ENCODE results near the gene ALDH5A1. TPM values are rescaled to one million over a fixed set of nuclear protein-coding genes. Genes with fewer than 3 reads are reported as not detected.

The ALDH5A1 gene
- total and polyA plus RNA-seq, 2 donors (not counting 1 experiment from before 2014, with no cell fraction given) = 5.7 to 26.3 TPM

GRCh38 chr6:24539416-24539815 lies 44.6 kb downstream of the ALDH5A1 start:
- no peak for DNase-seq
- Mint-ChIP-seq H3K27me3 (no peaks in the 10 kb centered on the region), H3K4me3 (no peak overlapping the region), H3K4me1 (no peaks in the 10 kb centered on the region), H3K9me3 (ENCODE audit: insufficient read depth) (no peaks in the 10 kb centered on the region), H3K27ac (no peak overlapping the region)
- intact Hi-C loops (cut with micrococcal nuclease) = no loop called here
- no peak overlapping the region for H3K4me2 ChIP-seq (replicated peaks; ENCODE audit: low read depth, low read length, poor library complexity, severe bottlenecking)
- no peak overlapping the region for H3K9ac ChIP-seq (ENCODE audit: low read length)
- no peak overlapping the region for H2AFZ ChIP-seq (ENCODE audit: insufficient read depth, low read depth, low read length, poor library complexity, severe bottlenecking)
- TF ChIP-seq EZH2 (IDR thresholded peaks at IDR 0.05; ENCODE audit: borderline replicate concordance, insufficient read depth, low read depth, low read length, poor library complexity, severe bottlenecking) = no peak
- TF ChIP-seq CTCF (IDR thresholded peaks at IDR 0.05) = no peak
- H3K36me3 ChIP-seq (replicated peaks in 1 of 2; ENCODE audit: control extremely low read depth in 1 of 2, control insufficient read depth in 1 of 2, extremely low read depth in 1 of 2, insufficient read depth in 2 of 2, low read length in 1 of 2) = peaks cover 0 to 25% of the 10 kb centered on the region in 2 experiments
- 98% methylated on average over 5 of the region's 8 CpGs for WGBS (ENCODE audit: insufficient coverage)
- H3K4me1 ChIP-seq (ENCODE audit: control insufficient read depth in 2 of 2, insufficient read depth in 2 of 2, low read length in 2 of 2) = no peaks in the 10 kb centered on the region
- no peak overlapping the region for H3K27ac ChIP-seq (ENCODE audit: low read length in 2 of 2)
- no peak for ATAC-seq (ENCODE audit: low read depth)
- no peaks in the 10 kb centered on the region for H3K27me3 ChIP-seq (replicated peaks in 1 of 4; ENCODE audit: control extremely low read depth in 1 of 4, control insufficient read depth in 3 of 4, insufficient read depth in 4 of 4, low read length in 3 of 4)
- no peaks in the 10 kb centered on the region for H4K20me1 ChIP-seq (ENCODE audit: control insufficient read depth, insufficient read depth, low read length, poor library complexity, severe bottlenecking)
- H3K4me3 ChIP-seq (ENCODE audit: control extremely low read depth in 1 of 5, extremely low read depth in 1 of 5, insufficient read depth in 1 of 5, low read depth in 2 of 5, low read length in 4 of 5) = no peak overlapping the region
- no peaks in the 10 kb centered on the region for H3K79me2 ChIP-seq (ENCODE audit: control insufficient read depth, insufficient read depth, low read length)
- ChIA-PET CTCF (no interaction called here), POLR2A (no interaction called here)
- no peaks in the 10 kb centered on the region for H3K9me3 ChIP-seq (ENCODE audit: control extremely low read depth in 1 of 3, control insufficient read depth in 2 of 3, insufficient read depth in 1 of 3, low read length in 2 of 3)

- Histone ChIP-seq H2AFZ (ENCODE audit: insufficient read depth, low read depth, low read length, poor library complexity, severe bottlenecking) (no peak overlapping the region), H3K27me3 (replicated peaks in 1 of 4; ENCODE audit: control extremely low read depth in 1 of 4, control insufficient read depth in 3 of 4, insufficient read depth in 4 of 4, low read length in 3 of 4) (no peaks in the 10 kb centered on the region), H3K4me3 (ENCODE audit: control extremely low read depth in 1 of 5, extremely low read depth in 1 of 5, insufficient read depth in 1 of 5, low read depth in 2 of 5, low read length in 4 of 5) (no peak overlapping the region), H4K20me1 (ENCODE audit: control insufficient read depth, insufficient read depth, low read length, poor library complexity, severe bottlenecking) (no peaks in the 10 kb centered on the region), H3K4me2 (replicated peaks; ENCODE audit: low read depth, low read length, poor library complexity, severe bottlenecking) (no peak overlapping the region), H3K9me3 (ENCODE audit: control extremely low read depth in 1 of 3, control insufficient read depth in 2 of 3, insufficient read depth in 1 of 3, low read length in 2 of 3) (no peaks in the 10 kb centered on the region), H3K4me1 (ENCODE audit: control insufficient read depth in 2 of 2, insufficient read depth in 2 of 2, low read length in 2 of 2) (no peaks in the 10 kb centered on the region), H3K79me2 (ENCODE audit: control insufficient read depth, insufficient read depth, low read length) (no peaks in the 10 kb centered on the region), H3K27ac (ENCODE audit: low read length in 2 of 2) (no peak overlapping the region), H3K36me3 (replicated peaks in 1 of 2; ENCODE audit: control extremely low read depth in 1 of 2, control insufficient read depth in 1 of 2, extremely low read depth in 1 of 2, insufficient read depth in 2 of 2, low read length in 1 of 2) (peaks cover 0 to 17% of the 10 kb centered on the region in 2 experiments), H3K9ac (ENCODE audit: low read length) (no peak overlapping the region)
- Mint-ChIP-seq H3K9me3 (ENCODE audit: insufficient read depth) (no peaks in the 10 kb centered on the region), H3K4me1 (no peaks in the 10 kb centered on the region), H3K27me3 (no peaks in the 10 kb centered on the region), H3K27ac (no peak overlapping the region), H3K4me3 (no peak overlapping the region)
- intact Hi-C loops (cut with micrococcal nuclease) = no loop called here
- DNase-seq = no peak
- 100% methylated on average over 1 of the region's 3 CpGs for whole genome bisulfite sequencing (ENCODE audit: insufficient coverage)
- TF ChIP-seq CTCF (IDR thresholded peaks at IDR 0.05) (no peak), EZH2 (IDR thresholded peaks at IDR 0.05; ENCODE audit: borderline replicate concordance, insufficient read depth, low read depth, low read length, poor library complexity, severe bottlenecking) (no peak)
- ChIA-PET POLR2A (no interaction called here), CTCF (no interaction called here)
- no peak for ATAC-seq (ENCODE audit: low read depth)
Observed at GRCh38 chr6:24540197-24540596, 45.4 kb downstream of the ALDH5A1 start.

All from B cell (primary cell).